ENCODE results near the gene USP24.

- no peak for TF ChIP-seq POLR2AphosphoS5 (IDR thresholded peaks at IDR 0.05; ENCODE audit: low read depth, low read length)
- TF ChIP-seq POLR2A (IDR thresholded peaks at IDR 0.05; ENCODE audit: low read depth, low read length), result no peak
- no peak for TF ChIP-seq TAF1 (IDR thresholded peaks at IDR 0.05; ENCODE audit: borderline replicate concordance, low read depth, low read length)
These were observed 46.0 kb downstream of the USP24 start for GRCh38 chr1:55169126-55169525.
